GM23248 (cell line): Measurements from ENCODE around the gene WDFY1.

Experiments
- EZH2 ChIP-seq: fragments of 200-600 bp; sonication (generic); IDR thresholded peaks from 2 replicates; pipeline ENCODE4 v1.6.1; 2018; ENCODE audit warnings: antibody characterized with exemption, mild to moderate bottlenecking; ENCODE audit not compliant: insufficient read depth, poor library complexity, severe bottlenecking
- EZH2phosphoT487 ChIP-seq: fragments of 200-600 bp; sonication (generic); IDR thresholded peaks from 2 replicates; pipeline ENCODE4 v1.6.1; 2018; ENCODE audit warnings: antibody characterized with exemption, moderate library complexity, mild to moderate bottlenecking, low read depth; ENCODE audit not compliant: insufficient read depth

GRCh38 chr2:223882715-223883114 lies 62.4 kb downstream of the WDFY1 start:
- TF ChIP-seq EZH2 (no peak), EZH2phosphoT487 (no peak)
